ENCODE results near the gene FRMD4A.

DNA sequence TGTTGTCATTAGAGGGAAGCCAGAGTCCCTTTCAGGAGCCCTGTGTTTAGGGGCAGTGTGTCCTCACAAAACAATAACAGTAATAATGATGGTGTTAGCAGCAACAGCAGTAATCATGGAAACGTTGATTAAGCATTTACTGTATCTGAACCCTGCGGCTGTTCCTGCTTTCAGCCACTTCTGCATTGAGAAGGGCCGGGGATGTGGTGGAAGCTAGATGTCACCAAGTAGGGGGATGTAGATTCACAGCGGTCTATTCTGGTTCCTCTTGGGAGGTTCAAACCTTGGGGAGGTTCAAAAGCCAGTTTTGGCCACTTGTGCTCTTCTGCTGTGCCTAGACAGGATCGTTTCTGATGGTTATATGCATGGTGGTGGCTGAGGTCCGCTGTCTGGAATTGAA lies 699.1 kb downstream of the FRMD4A start:
- TF ChIP-seq, protein P1, sequence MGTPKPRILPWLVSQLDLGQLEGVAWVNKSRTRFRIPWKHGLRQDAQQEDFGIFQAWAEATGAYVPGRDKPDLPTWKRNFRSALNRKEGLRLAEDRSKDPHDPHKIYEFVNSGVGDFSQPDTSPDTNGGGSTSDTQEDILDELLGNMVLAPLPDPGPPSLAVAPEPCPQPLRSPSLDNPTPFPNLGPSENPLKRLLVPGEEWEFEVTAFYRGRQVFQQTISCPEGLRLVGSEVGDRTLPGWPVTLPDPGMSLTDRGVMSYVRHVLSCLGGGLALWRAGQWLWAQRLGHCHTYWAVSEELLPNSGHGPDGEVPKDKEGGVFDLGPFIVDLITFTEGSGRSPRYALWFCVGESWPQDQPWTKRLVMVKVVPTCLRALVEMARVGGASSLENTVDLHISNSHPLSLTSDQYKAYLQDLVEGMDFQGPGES (IDR thresholded peaks at IDR 0.05), result no peak
- TF ChIP-seq CEBPB (IDR thresholded peaks at IDR 0.05; ENCODE audit: borderline replicate concordance in 1 of 2, low read depth in 2 of 2, low read length in 2 of 2) (no peak), USF1 (IDR thresholded peaks at IDR 0.05; ENCODE audit: borderline replicate concordance, extremely low read length, insufficient read depth, low read depth, low read length) (no peak), ATF2 (IDR thresholded peaks at IDR 0.05; ENCODE audit: low read length) (no peak), EZH2 (IDR thresholded peaks at IDR 0.05; ENCODE audit: borderline replicate concordance, control insufficient read depth, low read depth, low read length) (no peak), HDAC2 (IDR thresholded peaks at IDR 0.05) (no peak), SIN3A (IDR thresholded peaks at IDR 0.05; ENCODE audit: low read depth, low read length) (no peak)
- TF ChIP-seq, protein P2, sequence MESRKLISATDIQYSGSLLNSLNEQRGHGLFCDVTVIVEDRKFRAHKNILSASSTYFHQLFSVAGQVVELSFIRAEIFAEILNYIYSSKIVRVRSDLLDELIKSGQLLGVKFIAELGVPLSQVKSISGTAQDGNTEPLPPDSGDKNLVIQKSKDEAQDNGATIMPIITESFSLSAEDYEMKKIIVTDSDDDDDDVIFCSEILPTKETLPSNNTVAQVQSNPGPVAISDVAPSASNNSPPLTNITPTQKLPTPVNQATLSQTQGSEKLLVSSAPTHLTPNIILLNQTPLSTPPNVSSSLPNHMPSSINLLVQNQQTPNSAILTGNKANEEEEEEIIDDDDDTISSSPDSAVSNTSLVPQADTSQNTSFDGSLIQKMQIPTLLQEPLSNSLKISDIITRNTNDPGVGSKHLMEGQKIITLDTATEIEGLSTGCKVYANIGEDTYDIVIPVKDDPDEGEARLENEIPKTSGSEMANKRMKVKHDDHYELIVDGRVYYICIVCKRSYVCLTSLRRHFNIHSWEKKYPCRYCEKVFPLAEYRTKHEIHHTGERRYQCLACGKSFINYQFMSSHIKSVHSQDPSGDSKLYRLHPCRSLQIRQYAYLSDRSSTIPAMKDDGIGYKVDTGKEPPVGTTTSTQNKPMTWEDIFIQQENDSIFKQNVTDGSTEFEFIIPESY (IDR thresholded peaks at IDR 0.05), result no peak

All from GM12878 (cell line).